Mesendoderm (in vitro differentiated cells): Measurements from ENCODE around the gene GMCL1. TPM values are rescaled to one million over a fixed set of nuclear protein-coding genes. Genes with fewer than 3 reads are reported as not detected.

ENCODE experiments used
- DNase-seq: peaks from one replicate; pipeline ENCODE4 v3.0.0; 2013
- H2AK5ac ChIP-seq: 2 replicates; pipeline ENCODE4 v1.6.1; 2013; ENCODE audit warnings: low read length, inconsistent platforms
- H2BK120ac ChIP-seq: 2 replicates; pipeline ENCODE4 v1.6.1; 2013; ENCODE audit warnings: low read depth, mild to moderate bottlenecking, low read length, moderate library complexity, mixed read lengths
- H2BK15ac ChIP-seq: replicated peaks from 2 replicates; pipeline ENCODE4 v1.6.1; 2013; ENCODE audit warnings: low read depth, mild to moderate bottlenecking, moderate library complexity
- H2BK5ac ChIP-seq: 2 replicates; pipeline ENCODE4 v1.6.1; 2013; ENCODE audit warnings: low read length, inconsistent platforms
- H3K18ac ChIP-seq: 2 replicates; pipeline ENCODE4 v1.6.1; 2013; ENCODE audit warnings: mild to moderate bottlenecking, low read length, mixed read lengths
- H3K23ac ChIP-seq: one replicate; pipeline ENCODE4 v1.6.1; 2013; ENCODE audit warnings: low read length
- H3K27ac ChIP-seq: 2 replicates; pipeline ENCODE4 v1.5.1; 2013; ENCODE audit warnings: low read depth, mild to moderate bottlenecking, inconsistent platforms, low read length, moderate library complexity
- H3K27me3 ChIP-seq: 2 replicates; pipeline ENCODE4 v1.6.1; 2013; ENCODE audit warnings: low read length, control low read depth, mild to moderate bottlenecking, inconsistent platforms; ENCODE audit not compliant: insufficient read depth, poor library complexity
- H3K36me3 ChIP-seq: 2 replicates; pipeline ENCODE4 v1.6.1; 2013; ENCODE audit warnings: low read length, inconsistent platforms; ENCODE audit not compliant: control insufficient read depth, insufficient read depth
- H3K4ac ChIP-seq: one replicate; pipeline ENCODE4 v1.6.1; 2013; ENCODE audit warnings: low read depth, mild to moderate bottlenecking, low read length, moderate library complexity
- H3K4me1 ChIP-seq: 2 replicates; pipeline ENCODE4 v1.6.1; 2013; ENCODE audit warnings: low read depth, low read length, inconsistent platforms; ENCODE audit not compliant: control insufficient read depth
- H3K4me2 ChIP-seq: 2 replicates; pipeline ENCODE4 v1.6.1; 2013; ENCODE audit warnings: low read length
- H3K4me3 ChIP-seq: 2 replicates; pipeline ENCODE4 v1.5.1; 2013; ENCODE audit warnings: mild to moderate bottlenecking, low read length
- H3K56ac ChIP-seq: one replicate; pipeline ENCODE4 v1.6.1; 2013; ENCODE audit warnings: low read length
- H3K79me1 ChIP-seq: 2 replicates; pipeline ENCODE4 v1.6.1; 2013; ENCODE audit warnings: low read length, inconsistent platforms
- H3K79me2 ChIP-seq: 2 replicates; pipeline ENCODE4 v1.6.1; 2013; ENCODE audit warnings: mild to moderate bottlenecking, low read length; ENCODE audit not compliant: control insufficient read depth, insufficient read depth
- H3K9ac ChIP-seq: 2 replicates; pipeline ENCODE4 v1.6.1; 2013; ENCODE audit warnings: low read length, inconsistent platforms
- H4K5ac ChIP-seq: one replicate; pipeline ENCODE4 v1.6.1; 2013; ENCODE audit warnings: low read length
- H4K8ac ChIP-seq: one replicate; pipeline ENCODE4 v1.6.1; 2013; ENCODE audit warnings: low read depth, mild to moderate bottlenecking, control low read depth, low read length, moderate library complexity
- WGBS: extraction: QIAGEN DNeasy Blood & Tissue Kit; methylation state at CpG from one replicate; pipeline ENCODE4 v1.1.7; 2013; ENCODE audit warnings: low lambda C conversion rate, missing lambda C conversion rate; ENCODE audit not compliant: insufficient coverage; ENCODE audit errors: extremely low coverage; 5-methylcytosine and 5-hydroxymethylcytosine counted together
- small RNA-seq: library from polyadenylated mRNA; stranded (forward); fragments of <200 nt; extraction: miRNeasy Mini kit (QIAGEN cat#:217004); gene quantifications from one replicate; pipeline ENCODE3, GENCODE V24; 2013; ENCODE audit not compliant: insufficient read depth

GMCL1 gene

DNA sequence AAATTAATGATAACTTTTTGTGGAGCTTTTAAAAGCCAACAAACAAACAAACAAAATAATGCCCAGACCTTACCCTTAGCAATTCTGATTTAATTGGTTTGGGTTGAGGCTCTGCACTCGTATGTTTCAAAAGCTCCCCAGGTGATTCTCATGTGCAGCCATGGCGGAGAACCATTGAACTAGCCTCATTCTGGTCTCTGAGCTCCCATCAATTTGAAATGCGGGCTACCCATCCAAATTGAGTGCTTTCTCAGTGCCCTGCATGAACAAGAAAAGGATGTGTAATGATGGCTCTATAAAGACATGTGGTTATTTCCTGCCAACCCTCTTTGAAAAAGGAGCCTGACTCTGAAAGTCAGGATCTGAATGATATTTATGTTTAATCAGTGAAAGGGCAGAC is 93.7 kb downstream of the GMCL1 start:
- Histone ChIP-seq H3K36me3 (no peaks in the 10 kb centered on the region), H3K56ac (no peak overlapping the region), H3K23ac (no peak overlapping the region), H2AK5ac (no peak overlapping the region), H4K8ac (no peak overlapping the region), H3K4me3 (no peak overlapping the region), H3K79me2 (no peaks in the 10 kb centered on the region), H3K9ac (no peak overlapping the region), H4K5ac (no peak overlapping the region), H2BK15ac (no peak overlapping the region), H3K79me1 (no peaks in the 10 kb centered on the region), H3K4ac (no peak overlapping the region), H3K4me1 (no peaks in the 10 kb centered on the region), H3K27me3 (no peaks in the 10 kb centered on the region), H3K27ac (no peak overlapping the region), H2BK120ac (no peak overlapping the region), H3K18ac (no peak overlapping the region), H3K4me2 (no peak overlapping the region), H2BK5ac (no peak overlapping the region)
- DNase-seq: no peak
- no CpG with 5 or more reads among the region's 3 CpGs for WGBS

DNA sequence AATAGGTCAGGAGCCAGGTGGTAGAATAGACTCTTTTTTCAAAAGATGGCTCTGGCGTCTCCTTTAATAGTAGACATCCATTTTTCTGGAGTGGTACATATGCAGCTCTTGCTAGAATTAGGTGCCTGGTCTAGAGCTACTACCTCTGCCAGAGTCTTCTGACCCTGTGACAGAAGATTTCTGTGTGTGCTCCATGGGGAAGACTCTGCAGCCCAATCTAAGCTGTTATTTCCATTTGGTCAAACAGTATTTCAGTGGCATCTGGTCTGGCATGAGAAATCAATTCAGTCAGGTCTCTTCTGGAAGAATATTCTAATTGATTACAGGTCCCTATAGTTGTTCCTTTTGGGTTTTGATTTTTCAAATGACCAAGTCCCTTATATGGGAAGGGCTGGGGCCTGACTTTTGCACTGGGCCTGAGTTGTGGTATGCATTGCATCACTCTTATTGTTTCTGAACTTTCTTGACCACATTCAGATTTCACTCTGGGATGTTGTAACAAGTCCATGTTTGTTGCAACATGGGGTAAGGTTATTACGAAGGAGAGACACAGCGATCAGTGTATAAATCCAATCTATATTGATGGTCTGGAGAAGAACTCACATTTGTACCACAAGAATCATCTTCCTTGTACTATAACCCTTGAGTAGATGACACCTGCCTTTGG is 97.5 kb downstream of the GMCL1 start:
- Histone ChIP-seq H3K18ac (no peak overlapping the region), H3K27me3 (no peaks in the 10 kb centered on the region), H2BK15ac (no peak overlapping the region), H4K5ac (no peak overlapping the region), H2BK5ac (no peak overlapping the region), H3K4me3 (no peak overlapping the region), H3K4me2 (no peak overlapping the region), H3K27ac (no peak overlapping the region), H3K23ac (no peak overlapping the region), H3K56ac (no peak overlapping the region), H2BK120ac (no peak overlapping the region), H3K36me3 (no peaks in the 10 kb centered on the region), H2AK5ac (no peak overlapping the region), H4K8ac (no peak overlapping the region), H3K9ac (no peak overlapping the region), H3K79me1 (no peaks in the 10 kb centered on the region), H3K79me2 (no peaks in the 10 kb centered on the region), H3K4ac (no peak overlapping the region), H3K4me1 (no peaks in the 10 kb centered on the region)
- WGBS: no CpG with 5 or more reads among the region's 3 CpGs
- DNase-seq: no peak

Small RNA genes lying within 50 kb of the gene (small RNA-seq; reads per million reads assigned to genes)
- gene RPL23AP92: not detected
